SU-DHL-6 (cell line): ENCODE data around the gene RTP1.

Experiments used
- CTCF ChIP-seq: fragments of 200-600 bp; sonication (generic); IDR thresholded peaks from one replicate; pipeline ENCODE4 v1.5.1; 2017; ENCODE audit warnings: antibody characterized with exemption, mild to moderate bottlenecking, low read length, moderate library complexity; ENCODE audit not compliant: insufficient read depth, poor library complexity, severe bottlenecking
- EZH2phosphoT487 ChIP-seq: fragments of 200-600 bp; sonication (generic), shearing (Covaris generic); conservative IDR thresholded peaks from 2 replicates; pipeline ENCODE4 v1.6.1; 2018; ENCODE audit warnings: mild to moderate bottlenecking, antibody characterized with exemption, low read length, moderate library complexity, mixed read lengths

- TF ChIP-seq CTCF = no peak
- TF ChIP-seq EZH2phosphoT487 = no peak
Measured at GRCh38 chr3:187185759-187186158, 11.5 kb upstream of the RTP1 start.
